ENCODE data around the gene CBS.
"Not testable (repeated sequence)": the region's sequence is repeated elsewhere in the genome, so short reads cannot be mapped to it uniquely, and the experiment has no call there.

DNA sequence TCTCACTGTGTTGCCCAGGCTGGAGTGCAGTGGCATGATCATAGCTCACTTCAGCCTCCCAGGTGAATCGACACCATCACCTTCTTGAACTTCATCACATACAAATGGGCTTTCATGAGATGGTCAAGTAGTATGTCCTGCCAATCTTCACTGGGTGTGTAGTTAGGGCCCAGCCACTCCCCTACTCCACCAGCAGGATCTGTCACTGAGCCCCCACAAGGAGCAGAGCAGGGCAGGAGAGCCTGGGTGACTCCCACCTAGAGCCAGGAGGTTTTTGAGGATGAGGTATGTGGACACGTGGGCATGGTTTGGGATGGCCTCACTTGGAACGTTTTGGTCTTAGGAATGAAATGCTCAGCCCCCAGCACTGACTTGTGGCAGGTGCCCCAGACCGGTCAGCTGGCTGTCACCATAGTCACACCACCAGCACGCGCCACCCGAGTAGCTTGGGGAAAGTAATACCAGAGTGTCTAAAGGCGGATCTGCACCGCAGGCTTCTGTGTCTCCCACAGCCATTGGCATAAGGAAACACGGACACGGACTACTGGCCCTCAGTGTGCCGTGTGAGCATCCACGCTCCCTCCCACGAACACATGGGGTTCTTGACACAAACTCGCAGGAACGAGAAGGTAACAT is 16.5 kb upstream of the CBS start:
- not testable (repeated sequence) for TF ChIP-seq POLR2A (IDR thresholded peaks at IDR 0.05)
- TF ChIP-seq, protein P1, sequence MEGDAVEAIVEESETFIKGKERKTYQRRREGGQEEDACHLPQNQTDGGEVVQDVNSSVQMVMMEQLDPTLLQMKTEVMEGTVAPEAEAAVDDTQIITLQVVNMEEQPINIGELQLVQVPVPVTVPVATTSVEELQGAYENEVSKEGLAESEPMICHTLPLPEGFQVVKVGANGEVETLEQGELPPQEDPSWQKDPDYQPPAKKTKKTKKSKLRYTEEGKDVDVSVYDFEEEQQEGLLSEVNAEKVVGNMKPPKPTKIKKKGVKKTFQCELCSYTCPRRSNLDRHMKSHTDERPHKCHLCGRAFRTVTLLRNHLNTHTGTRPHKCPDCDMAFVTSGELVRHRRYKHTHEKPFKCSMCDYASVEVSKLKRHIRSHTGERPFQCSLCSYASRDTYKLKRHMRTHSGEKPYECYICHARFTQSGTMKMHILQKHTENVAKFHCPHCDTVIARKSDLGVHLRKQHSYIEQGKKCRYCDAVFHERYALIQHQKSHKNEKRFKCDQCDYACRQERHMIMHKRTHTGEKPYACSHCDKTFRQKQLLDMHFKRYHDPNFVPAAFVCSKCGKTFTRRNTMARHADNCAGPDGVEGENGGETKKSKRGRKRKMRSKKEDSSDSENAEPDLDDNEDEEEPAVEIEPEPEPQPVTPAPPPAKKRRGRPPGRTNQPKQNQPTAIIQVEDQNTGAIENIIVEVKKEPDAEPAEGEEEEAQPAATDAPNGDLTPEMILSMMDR (IDR thresholded peaks at IDR 0.05): not testable (repeated sequence)

Data from uterus (tissue), 2 donors.